ENCODE measurements around the gene STRIP2.

DNA sequence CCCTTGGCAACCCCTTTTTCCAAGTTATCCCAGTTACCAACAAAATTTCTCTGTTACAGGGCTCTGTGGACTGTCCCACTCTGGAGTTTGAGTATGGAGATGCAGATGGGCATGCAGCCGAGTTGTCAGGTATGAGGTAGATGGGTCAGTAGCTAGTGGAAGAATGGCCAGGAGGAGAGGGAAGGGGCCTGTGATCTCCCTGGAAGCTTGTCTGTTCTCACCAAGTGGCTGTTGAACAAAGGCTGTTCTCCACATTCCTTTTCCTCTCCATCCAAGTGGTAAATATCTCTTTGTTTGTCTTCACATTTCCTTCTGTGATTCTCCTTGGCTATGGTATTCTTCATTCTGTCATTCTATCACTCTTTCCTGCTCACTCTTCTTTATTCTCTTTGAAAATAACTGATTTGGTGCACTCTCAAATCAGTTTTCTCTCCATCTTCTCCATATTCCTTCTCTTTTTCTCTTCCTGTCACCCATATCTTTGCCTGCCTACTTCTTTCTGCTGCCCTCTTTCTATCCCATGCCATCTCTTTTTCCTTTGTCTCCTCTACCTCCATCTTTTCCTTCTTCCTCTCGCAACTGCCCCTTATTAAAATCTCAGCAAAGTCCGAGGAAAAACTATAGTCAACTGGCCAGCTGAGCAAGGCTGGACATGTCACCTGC, 5.9 kb downstream of the STRIP2 start:
- TF ChIP-seq, protein P1, sequence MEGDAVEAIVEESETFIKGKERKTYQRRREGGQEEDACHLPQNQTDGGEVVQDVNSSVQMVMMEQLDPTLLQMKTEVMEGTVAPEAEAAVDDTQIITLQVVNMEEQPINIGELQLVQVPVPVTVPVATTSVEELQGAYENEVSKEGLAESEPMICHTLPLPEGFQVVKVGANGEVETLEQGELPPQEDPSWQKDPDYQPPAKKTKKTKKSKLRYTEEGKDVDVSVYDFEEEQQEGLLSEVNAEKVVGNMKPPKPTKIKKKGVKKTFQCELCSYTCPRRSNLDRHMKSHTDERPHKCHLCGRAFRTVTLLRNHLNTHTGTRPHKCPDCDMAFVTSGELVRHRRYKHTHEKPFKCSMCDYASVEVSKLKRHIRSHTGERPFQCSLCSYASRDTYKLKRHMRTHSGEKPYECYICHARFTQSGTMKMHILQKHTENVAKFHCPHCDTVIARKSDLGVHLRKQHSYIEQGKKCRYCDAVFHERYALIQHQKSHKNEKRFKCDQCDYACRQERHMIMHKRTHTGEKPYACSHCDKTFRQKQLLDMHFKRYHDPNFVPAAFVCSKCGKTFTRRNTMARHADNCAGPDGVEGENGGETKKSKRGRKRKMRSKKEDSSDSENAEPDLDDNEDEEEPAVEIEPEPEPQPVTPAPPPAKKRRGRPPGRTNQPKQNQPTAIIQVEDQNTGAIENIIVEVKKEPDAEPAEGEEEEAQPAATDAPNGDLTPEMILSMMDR (IDR thresholded peaks at IDR 0.05), result no peak
- TF ChIP-seq TCF7L2 (IDR thresholded peaks at IDR 0.05; ENCODE audit: low read depth, low read length), result no peak

Measured in Panc1 (cell line).